Keratinocyte (primary cell): Measurements from ENCODE around the gene CDX1. TPM values are rescaled to one million over a fixed set of nuclear protein-coding genes. Genes with fewer than 3 reads are reported as not detected.

ENCODE experiments used
- DNase-seq: peaks from one replicate; pipeline ENCODE4 v3.0.0-alpha.2; 2011; ENCODE audit warnings: low read depth, missing footprints, low spot score
- FAIRE-seq: peaks from 2 replicates; lab custom pipeline; 2011; peaks lifted over from hg19 to GRCh38; lab: Jason Lieb, UNC
- H2AFZ ChIP-seq: 2 replicates; pipeline ENCODE4 v1.6.0; 2012; ENCODE audit warnings: low read length, control low read depth, inconsistent platforms; ENCODE audit not compliant: control insufficient read depth
- H3K27ac ChIP-seq: 2 replicates; pipeline ENCODE4 v1.5.1; 2011; ENCODE audit warnings: low read length; ENCODE audit not compliant: control insufficient read depth, insufficient read depth
- H3K27me3 ChIP-seq: 3 replicates; pipeline ENCODE4 v1.6.0; 2011; ENCODE audit warnings: low read length; ENCODE audit not compliant: control insufficient read depth, insufficient read depth; ENCODE audit errors: extremely low read depth
- H3K36me3 ChIP-seq, 2 experiments: 2 replicates in 1 of 2; 3 replicates in 1 of 2; pipeline ENCODE4 v1.5.1; 2011; ENCODE audit warnings: low read length in 2 of 2, mild to moderate bottlenecking in 1 of 2; ENCODE audit not compliant: control insufficient read depth in 2 of 2, insufficient read depth in 2 of 2; ENCODE audit errors: extremely low read depth in 1 of 2
- H3K4me1 ChIP-seq: 3 replicates; pipeline ENCODE4 v1.5.1; 2011; ENCODE audit warnings: low read length; ENCODE audit not compliant: control insufficient read depth, insufficient read depth; ENCODE audit errors: extremely low read depth
- H3K4me2 ChIP-seq: 3 replicates; pipeline ENCODE4 v1.6.0; 2011; ENCODE audit warnings: low read depth, low read length; ENCODE audit not compliant: control insufficient read depth, insufficient read depth; ENCODE audit errors: extremely low read depth
- H3K4me3 ChIP-seq, 3 experiments: fragments of 200-600 bp in 1 of 3; sonication (generic) in 1 of 3; 2 replicates in 2 of 3; 3 replicates in 1 of 3; pipeline ENCODE4 v1.5.1; 2011 to 2016; ENCODE audit warnings: low read length in 3 of 3, mild to moderate bottlenecking in 3 of 3, control low read depth in 2 of 3, inconsistent platforms in 1 of 3, low read depth in 1 of 3, mixed read lengths in 1 of 3, mixed run types in 1 of 3, moderate library complexity in 1 of 3; ENCODE audit not compliant: control insufficient read depth in 2 of 3, insufficient read depth in 2 of 3; ENCODE audit errors: extremely low read depth in 1 of 3
- H3K79me2 ChIP-seq: 2 replicates; pipeline ENCODE4 v1.6.0; 2012; ENCODE audit warnings: low read length; ENCODE audit not compliant: control insufficient read depth, insufficient read depth
- H3K9ac ChIP-seq: 3 replicates; pipeline ENCODE4 v1.6.0; 2011; ENCODE audit warnings: low read length; ENCODE audit not compliant: control insufficient read depth, insufficient read depth; ENCODE audit errors: extremely low read depth
- H3K9me1 ChIP-seq: 3 replicates; pipeline ENCODE4 v1.6.0; 2011; ENCODE audit warnings: low read length; ENCODE audit not compliant: control insufficient read depth, insufficient read depth; ENCODE audit errors: extremely low read depth
- H3K9me3 ChIP-seq: 2 replicates; pipeline ENCODE4 v1.5.1; 2012; ENCODE audit warnings: low read depth, low read length; ENCODE audit not compliant: control insufficient read depth
- H4K20me1 ChIP-seq: 3 replicates; pipeline ENCODE4 v1.6.0; 2011; ENCODE audit warnings: low read length; ENCODE audit not compliant: control insufficient read depth, insufficient read depth; ENCODE audit errors: extremely low read depth
- CTCF ChIP-seq, 3 experiments: IDR thresholded peaks in 1 of 3; conservative IDR thresholded peaks in 1 of 3; optimal IDR thresholded peaks in 1 of 3; 2 replicates in 2 of 3; 3 replicates in 1 of 3; pipeline versions ENCODE3 to v1.5.1; 2011; ENCODE audit warnings: low read length in 3 of 3, mild to moderate bottlenecking in 3 of 3, moderate library complexity in 2 of 3, control low read depth in 1 of 3, inconsistent platforms in 1 of 3; ENCODE audit not compliant: insufficient read depth in 2 of 3; ENCODE audit errors: extremely low read depth in 1 of 3
- EZH2 ChIP-seq: IDR thresholded peaks from one replicate; pipeline ENCODE4 v1.6.1; 2012; ENCODE audit warnings: inconsistent platforms, mild to moderate bottlenecking, low read length, moderate library complexity
- dilution Hi-C: fragments of 300-500 bp; cut with MboI; formaldehyde crosslinking; loops from one replicate; pipeline ENCODE4 v1.7.0; 2020; ENCODE audit warnings: low sequenced_read_pairs; ENCODE audit not compliant: extremely low pct_ligation_motif_present
- polyA plus RNA-seq, 5 experiments: library from polyadenylated mRNA; depleted of rRNA in 3 of 5; stranded (reverse) in 3 of 5; stranded (forward) in 1 of 5; unstranded in 1 of 5; fragments of >200 nt; gene quantifications; 1 replicate in 1 of 5; 2 replicates in 3 of 5; 3 replicates in 1 of 5; pipeline versions ENCODE4 v1.2.1 to v1.2.3, GENCODE V29; 2011 to 2012; ENCODE audit warnings: missing spikeins in 2 of 5, low read depth in 1 of 5, low replicate concordance in 1 of 5

The CDX1 gene
- polyA plus RNA-seq, 1 donor (not counting 4 experiments of a cell fraction or from before 2014, with no cell fraction given): not detected

GRCh38 chr5:150124111-150124557 is 42.4 kb upstream of the CDX1 start:
- Histone ChIP-seq H4K20me1 (no peaks in the 10 kb centered on the region), H3K4me1 (no peaks in the 10 kb centered on the region), H3K36me3 (no peaks in the 10 kb centered on the region), H3K4me3 (no peak overlapping the region), H3K4me2 (no peak overlapping the region), H3K9me3 (no peaks in the 10 kb centered on the region), H3K27ac (no peak overlapping the region), H3K9me1 (no peaks in the 10 kb centered on the region), H2AFZ (no peak overlapping the region), H3K79me2 (no peaks in the 10 kb centered on the region), H3K9ac (no peak overlapping the region), H3K27me3 (peaks cover 2% of the 10 kb centered on the region)
- dilution Hi-C loops: no loop called here
- DNase-seq: no peak
- TF ChIP-seq EZH2 (no peak), CTCF (optimal IDR thresholded peaks at IDR 0.05 in 1 of 3, IDR thresholded peaks at IDR 0.05 in 1 of 3, conservative IDR thresholded peaks at IDR 0.05 in 1 of 3; ENCODE audit: extremely low read depth in 1 of 3, insufficient read depth in 2 of 3, low read length in 3 of 3) (no peak)
- FAIRE-seq: no peak

GRCh38 chr5:150124596-150124995 is 42.0 kb upstream of the CDX1 start:
- H3K9ac ChIP-seq: no peak overlapping the region
- H3K27ac ChIP-seq: no peak overlapping the region
- no peak overlapping the region for H3K4me3 ChIP-seq
- no peaks in the 10 kb centered on the region for H3K79me2 ChIP-seq
- no peak overlapping the region for H3K4me2 ChIP-seq
- no peaks in the 10 kb centered on the region for H3K9me1 ChIP-seq
- no peak overlapping the region for H2AFZ ChIP-seq
- H4K20me1 ChIP-seq: no peaks in the 10 kb centered on the region
- no peaks in the 10 kb centered on the region for H3K9me3 ChIP-seq
- TF ChIP-seq EZH2: no peak
- TF ChIP-seq CTCF (optimal IDR thresholded peaks at IDR 0.05 in 1 of 3, IDR thresholded peaks at IDR 0.05 in 1 of 3, conservative IDR thresholded peaks at IDR 0.05 in 1 of 3; ENCODE audit: extremely low read depth in 1 of 3, insufficient read depth in 2 of 3, low read length in 3 of 3): no peak
- no peak for FAIRE-seq
- no peaks in the 10 kb centered on the region for H3K36me3 ChIP-seq
- no peak for DNase-seq
- dilution Hi-C loops: no loop called here
- peaks cover 2% of the 10 kb centered on the region for H3K4me1 ChIP-seq
- no peaks in the 10 kb centered on the region for H3K27me3 ChIP-seq
